ENCODE data around the gene PLEKHH1. TPM values are rescaled to one million over a fixed set of nuclear protein-coding genes. Genes with fewer than 3 reads are reported as not detected.
A peak's percentile ranks its signal among the peaks of the same experiment; 100 is the strongest.

The PLEKHH1 gene
- total RNA-seq, 4 donors from 2014 or later: 2.4 to 10.2 (median 4.6) TPM

DNA sequence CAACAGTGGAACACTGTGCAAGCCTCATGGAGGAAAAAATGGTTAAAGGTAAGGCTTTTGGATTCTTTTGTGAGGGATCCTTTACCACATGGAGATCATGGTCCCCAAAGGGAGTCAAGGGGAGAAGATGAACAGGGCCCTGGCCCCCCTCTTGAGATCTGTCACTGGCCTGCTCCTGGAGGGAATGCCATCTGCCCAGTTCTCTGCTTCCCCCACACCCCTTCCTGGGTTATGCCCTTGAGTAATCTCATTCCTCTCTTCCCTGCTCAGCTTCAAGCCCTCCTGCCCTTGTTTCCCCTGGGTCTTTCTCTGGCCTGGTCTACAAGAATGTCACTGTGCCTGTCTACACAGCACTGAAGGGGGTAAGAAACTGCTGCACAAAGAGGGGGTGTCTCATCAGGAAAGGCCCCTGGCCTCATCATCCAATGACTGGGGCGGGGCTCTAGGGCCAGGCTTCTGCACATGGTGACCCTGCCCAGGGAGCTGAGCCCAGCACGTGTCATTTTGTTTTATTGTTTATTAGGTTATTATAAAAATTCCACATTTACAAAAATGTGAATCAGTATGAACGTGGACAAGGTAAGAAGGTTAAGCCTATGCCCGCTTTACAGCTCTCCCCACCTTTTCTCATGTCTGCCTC is 36.7 kb downstream of the PLEKHH1 start:
- no peaks in the 10 kb centered on the region for H3K9me3 ChIP-seq
- H3K4me3 ChIP-seq: no peak overlapping the region
- H3K4me1 ChIP-seq: no peaks in the 10 kb centered on the region
- WGBS, 2 donors: 82% methylated on average over 4 of the region's 4 CpGs
- no peak overlapping the region for H3K27ac ChIP-seq
- H3K36me3 ChIP-seq: peaks cover 0 to 10% (median 0%) of the 10 kb centered on the region in 3 donors
- no peaks in the 10 kb centered on the region for H3K27me3 ChIP-seq
- TF ChIP-seq CTCF (IDR thresholded peaks at IDR 0.05): no peak
- no peak for TF ChIP-seq POLR2A (IDR thresholded peaks at IDR 0.05)
- TF ChIP-seq EP300 (IDR thresholded peaks at IDR 0.05): no peak
- no peak for DNase-seq (ENCODE audit: low spot score in 2 of 2)

DNA sequence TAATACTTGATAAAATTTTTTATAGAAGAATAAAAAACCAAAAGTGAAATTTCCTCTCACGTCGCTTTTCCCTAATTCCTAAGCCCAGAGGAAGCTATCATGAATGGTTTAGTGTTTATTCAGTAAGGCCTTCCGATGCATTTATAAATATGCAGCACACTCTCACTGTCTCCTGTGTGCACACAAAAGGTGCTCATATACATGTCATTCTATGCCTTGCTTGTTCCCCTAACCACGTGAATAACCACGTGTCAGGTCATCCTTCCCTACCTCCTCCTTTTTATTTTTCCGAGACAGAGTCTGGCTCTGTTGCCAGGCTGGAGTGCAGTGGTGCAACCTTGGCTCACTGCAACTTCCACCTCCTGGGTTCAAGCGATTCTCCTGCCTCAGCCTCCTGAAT is 37.4 kb downstream of the PLEKHH1 start:
- Histone ChIP-seq H3K27me3 (no peaks in the 10 kb centered on the region), H3K4me3 (no peak overlapping the region), H3K4me1 (no peaks in the 10 kb centered on the region), H3K36me3 (peaks cover 0 to 15% (median 0%) of the 10 kb centered on the region in 3 donors), H3K9me3 (no peaks in the 10 kb centered on the region), H3K27ac (no peak overlapping the region)
- no peak for TF ChIP-seq POLR2A (IDR thresholded peaks at IDR 0.05)
- no peak for TF ChIP-seq EP300 (IDR thresholded peaks at IDR 0.05)
- 78 to 86% methylated on average over 7 of the region's 7 CpGs for WGBS, 2 donors
- no peak for DNase-seq (ENCODE audit: low spot score in 2 of 2)

GRCh38 chr14:67571275-67571990 is 38.3 kb downstream of the PLEKHH1 start:
- Histone ChIP-seq H3K27ac (no peak overlapping the region), H3K4me3 (no peak overlapping the region), H3K4me1 (no peaks in the 10 kb centered on the region), H3K36me3 (peaks cover 0 to 21% (median 0%) of the 10 kb centered on the region in 3 donors), H3K27me3 (no peaks in the 10 kb centered on the region), H3K9me3 (no peaks in the 10 kb centered on the region)
- peak; percentile 54 to 81 for DNase-seq (ENCODE audit: low spot score in 2 of 2)
- 43 to 45% methylated on average over 13 of the region's 14 CpGs for WGBS, 2 donors
- TF ChIP-seq POLR2A (IDR thresholded peaks at IDR 0.05): no peak
- TF ChIP-seq EP300 (IDR thresholded peaks at IDR 0.05): no peak
- peak; percentile 72 to 87 (median 81) for TF ChIP-seq CTCF (IDR thresholded peaks at IDR 0.05)

GRCh38 chr14:67571991-67572323 is 38.9 kb downstream of the PLEKHH1 start:
- TF ChIP-seq EP300 (IDR thresholded peaks at IDR 0.05) (no peak), POLR2A (IDR thresholded peaks at IDR 0.05) (no peak), CTCF (IDR thresholded peaks at IDR 0.05) (no peak)
- H3K4me1 ChIP-seq: no peaks in the 10 kb centered on the region
- H3K27me3 ChIP-seq: no peaks in the 10 kb centered on the region
- H3K4me3 ChIP-seq: no peak overlapping the region
- no peaks in the 10 kb centered on the region for H3K9me3 ChIP-seq
- WGBS, 2 donors: 90 to 96% methylated on average over 2 to 12 of the region's 19 CpGs
- DNase-seq (ENCODE audit: low spot score in 2 of 2): no peak
- H3K27ac ChIP-seq: no peak overlapping the region
- H3K36me3 ChIP-seq: peaks cover 0 to 23% (median 0%) of the 10 kb centered on the region in 3 donors

DNA sequence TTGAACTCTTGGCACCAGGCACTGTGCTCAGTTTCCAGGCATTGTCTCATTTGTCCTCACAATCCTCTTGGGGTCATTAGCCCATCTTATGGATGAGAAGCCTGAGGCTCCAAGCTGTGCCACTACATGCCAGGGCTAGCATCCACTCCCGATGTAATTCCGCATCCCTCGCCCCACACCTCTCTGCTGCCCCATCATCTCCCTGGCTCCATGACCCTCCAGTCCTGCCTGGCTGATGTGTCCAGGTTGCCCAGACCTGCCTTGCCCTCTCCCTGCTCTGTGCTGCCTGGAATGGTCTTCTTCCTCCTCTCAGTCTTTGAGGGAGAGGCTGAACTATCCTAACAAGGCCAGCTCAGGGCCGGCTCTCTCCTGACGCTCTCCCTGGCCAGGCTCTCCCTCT is 39.5 kb downstream of the PLEKHH1 start:
- Histone ChIP-seq H3K4me3 (no peak overlapping the region), H3K27me3 (no peaks in the 10 kb centered on the region), H3K27ac (no peak overlapping the region), H3K4me1 (no peaks in the 10 kb centered on the region), H3K36me3 (peaks cover 0 to 27% (median 0%) of the 10 kb centered on the region in 3 donors), H3K9me3 (no peaks in the 10 kb centered on the region)
- WGBS, 2 donors: 92 to 93% methylated on average over 5 of the region's 5 CpGs
- TF ChIP-seq POLR2A (IDR thresholded peaks at IDR 0.05): no peak
- no peak for TF ChIP-seq EP300 (IDR thresholded peaks at IDR 0.05)
- TF ChIP-seq CTCF (IDR thresholded peaks at IDR 0.05): no peak
- no peak for DNase-seq (ENCODE audit: low spot score in 2 of 2)

All from tibial nerve (tissue), 4 donors.